ENCODE measurements around the gene CCL21. TPM values are rescaled to one million over a fixed set of nuclear protein-coding genes. Genes with fewer than 3 reads are reported as not detected.
A peak's percentile ranks its signal among the peaks of the same experiment; 100 is the strongest.
"Not testable (repeated sequence)": the region's sequence is repeated elsewhere in the genome, so short reads cannot be mapped to it uniquely, and the experiment has no call there.

Gene CCL21
- total RNA-seq, 2 donors from 2014 or later, result not detected

DNA sequence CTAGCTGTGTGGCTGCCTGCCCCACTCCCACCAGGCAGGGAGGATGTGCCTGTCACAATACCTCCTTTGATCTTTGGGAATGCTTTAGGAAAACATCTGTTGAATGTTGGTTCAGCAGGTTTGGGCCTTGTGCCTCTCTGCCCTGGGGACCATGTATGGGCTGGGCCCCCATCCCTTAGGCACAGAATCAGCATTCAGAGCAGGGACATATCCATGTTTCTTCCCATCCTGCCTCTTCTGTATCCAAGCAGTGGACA lies 9.8 kb upstream of the CCL21 start:
- not testable (repeated sequence) for H3K27ac Mint-ChIP-seq; DNase-seq; H3K9me3 Mint-ChIP-seq; H3K36me3 Mint-ChIP-seq (ENCODE audit: insufficient read depth in 2 of 2); H3K4me1 Mint-ChIP-seq (ENCODE audit: low read depth); ATAC-seq (replicated peaks in 1 of 2); H3K27me3 Mint-ChIP-seq (ENCODE audit: low read depth); H3K4me3 Mint-ChIP-seq

DNA sequence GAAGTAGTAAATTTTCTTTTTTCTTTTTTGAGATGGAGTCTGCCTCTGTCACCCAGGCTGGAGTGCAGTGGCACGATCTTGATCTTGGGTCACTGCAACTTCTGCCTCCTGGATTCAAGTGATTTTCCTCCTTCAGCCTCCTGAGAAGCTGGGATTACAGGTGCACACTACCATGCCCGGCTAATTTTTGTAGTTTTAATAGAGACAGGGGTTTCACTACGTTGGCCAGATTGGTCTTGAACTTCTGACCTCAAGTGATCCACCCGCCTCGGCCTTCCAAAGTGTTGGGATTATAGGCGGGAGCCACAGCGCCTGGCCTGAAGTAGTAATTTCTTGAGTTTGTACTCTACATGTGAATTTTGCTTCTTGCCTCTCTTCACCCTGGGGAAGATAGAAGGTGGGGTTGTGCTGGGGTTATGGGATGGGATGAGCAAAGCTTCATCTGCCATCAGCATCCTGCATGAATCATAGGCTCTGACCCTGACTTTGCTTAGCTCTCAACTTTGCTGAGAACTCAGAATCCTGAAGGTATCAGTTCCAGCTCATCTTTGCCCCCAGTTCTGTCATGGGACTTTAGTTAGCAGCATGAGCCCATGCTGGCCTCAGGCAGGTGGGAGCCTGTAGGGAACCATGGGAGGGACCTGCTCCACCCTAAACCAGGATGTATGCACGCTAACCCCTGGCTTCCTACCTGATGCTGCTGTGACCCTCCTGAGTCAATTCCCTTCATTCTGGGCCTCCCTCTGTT lies 9.3 kb upstream of the CCL21 start:
- Mint-ChIP-seq H3K4me3 (no peak overlapping the region), H3K27me3 (ENCODE audit: low read depth) (no peaks in the 10 kb centered on the region), H3K27ac (no peak overlapping the region), H3K9me3 (no peaks in the 10 kb centered on the region), H3K4me1 (ENCODE audit: low read depth) (no peaks in the 10 kb centered on the region), H3K36me3 (ENCODE audit: insufficient read depth in 2 of 2) (no peaks in the 10 kb centered on the region)
- DNase-seq (no peak), ATAC-seq (replicated peaks in 1 of 2) (no peak)

GRCh38 chr9:34717996-34718614 lies 8.2 kb upstream of the CCL21 start:
- Mint-ChIP-seq H3K27ac (no peak overlapping the region), H3K4me3 (no peak overlapping the region), H3K9me3 (no peaks in the 10 kb centered on the region), H3K36me3 (ENCODE audit: insufficient read depth in 2 of 2) (no peaks in the 10 kb centered on the region), H3K4me1 (ENCODE audit: low read depth) (no peaks in the 10 kb centered on the region), H3K27me3 (ENCODE audit: low read depth) (peaks cover 8% of the 10 kb centered on the region)
- no peak for DNase-seq
- no peak for ATAC-seq (replicated peaks in 1 of 2)

DNA sequence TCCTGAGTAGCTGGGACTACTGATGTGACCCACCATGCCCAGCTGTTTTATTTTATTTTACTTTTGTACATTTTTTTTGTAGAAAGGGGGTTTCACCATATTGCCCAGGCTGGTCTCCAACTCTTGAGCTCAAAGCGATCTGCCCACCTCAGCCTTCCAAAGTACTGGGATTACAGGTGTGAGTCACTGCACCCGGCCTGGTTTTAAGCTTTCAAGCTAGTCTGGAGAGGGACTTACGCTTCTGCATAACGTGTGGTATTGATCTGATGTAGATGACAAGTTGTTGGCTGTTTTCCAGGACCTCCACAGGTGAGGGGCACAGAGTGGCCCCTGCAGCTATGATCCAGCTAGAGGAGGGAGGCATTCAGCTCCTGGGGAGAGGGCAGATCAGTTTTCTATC lies 6.8 kb upstream of the CCL21 start:
- peaks cover 17% of the 10 kb centered on the region for H3K27me3 Mint-ChIP-seq (ENCODE audit: low read depth)
- H3K4me1 Mint-ChIP-seq (ENCODE audit: low read depth), result no peaks in the 10 kb centered on the region
- no peaks in the 10 kb centered on the region for H3K36me3 Mint-ChIP-seq (ENCODE audit: insufficient read depth in 2 of 2)
- DNase-seq, result no peak
- ATAC-seq (replicated peaks in 1 of 2), result no peak
- H3K27ac Mint-ChIP-seq, result no peak overlapping the region
- H3K9me3 Mint-ChIP-seq, result no peaks in the 10 kb centered on the region
- H3K4me3 Mint-ChIP-seq, result no peak overlapping the region

GRCh38 chr9:34715639-34716215 lies 5.8 kb upstream of the CCL21 start:
- Mint-ChIP-seq H3K27ac (no peak overlapping the region), H3K36me3 (ENCODE audit: insufficient read depth in 2 of 2) (no peaks in the 10 kb centered on the region), H3K4me3 (no peak overlapping the region), H3K4me1 (ENCODE audit: low read depth) (no peaks in the 10 kb centered on the region), H3K9me3 (no peaks in the 10 kb centered on the region), H3K27me3 (ENCODE audit: low read depth) (peaks cover 19% of the 10 kb centered on the region)
- DNase-seq, result no peak
- ATAC-seq (replicated peaks in 1 of 2), result no peak

GRCh38 chr9:34714007-34714406 lies 4.1 kb upstream of the CCL21 start:
- no peaks in the 10 kb centered on the region for H3K9me3 Mint-ChIP-seq
- ATAC-seq (replicated peaks in 1 of 2) (no peak), DNase-seq (no peak)
- H3K4me1 Mint-ChIP-seq (ENCODE audit: low read depth), result no peaks in the 10 kb centered on the region
- H3K4me3 Mint-ChIP-seq, result no peak overlapping the region
- H3K27me3 Mint-ChIP-seq (ENCODE audit: low read depth), result peaks cover 19% of the 10 kb centered on the region
- no peak overlapping the region for H3K27ac Mint-ChIP-seq
- no peaks in the 10 kb centered on the region for H3K36me3 Mint-ChIP-seq (ENCODE audit: insufficient read depth in 2 of 2)

DNA sequence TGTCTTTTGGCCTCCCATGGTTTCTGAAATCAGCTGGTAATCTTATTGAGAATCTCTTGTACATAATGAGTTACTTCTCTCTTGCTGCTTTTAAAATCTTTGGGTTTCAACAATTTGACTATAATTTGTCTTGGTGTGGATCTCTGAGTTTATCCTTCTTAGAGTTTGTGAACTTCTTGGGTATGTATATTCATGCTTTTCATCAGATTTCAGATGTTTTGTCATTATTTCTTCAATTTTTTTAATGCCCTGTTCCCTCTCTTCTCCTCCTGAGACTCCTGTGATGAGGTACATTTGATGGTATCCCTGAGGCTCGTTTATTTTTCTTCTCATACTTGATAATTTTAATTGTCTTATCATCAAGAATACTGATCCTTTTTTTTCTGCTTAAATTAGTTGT lies 2.2 kb upstream of the CCL21 start:
- Mint-ChIP-seq H3K4me1 (ENCODE audit: low read depth) (no peaks in the 10 kb centered on the region), H3K9me3 (no peaks in the 10 kb centered on the region), H3K36me3 (ENCODE audit: insufficient read depth in 2 of 2) (no peaks in the 10 kb centered on the region), H3K27ac (no peak overlapping the region), H3K27me3 (ENCODE audit: low read depth) (peaks cover 19% of the 10 kb centered on the region), H3K4me3 (no peak overlapping the region)
- DNase-seq, result no peak
- no peak for ATAC-seq (replicated peaks in 1 of 2)

- Mint-ChIP-seq H3K9me3 (no peaks in the 10 kb centered on the region), H3K27ac (no peak overlapping the region), H3K36me3 (ENCODE audit: insufficient read depth in 2 of 2) (no peaks in the 10 kb centered on the region), H3K4me1 (ENCODE audit: low read depth) (no peaks in the 10 kb centered on the region), H3K27me3 (ENCODE audit: low read depth) (peaks cover 19% of the 10 kb centered on the region), H3K4me3 (no peak overlapping the region)
- ATAC-seq (replicated peaks in 1 of 2) (no peak), DNase-seq (no peak)
These were observed 549 bp downstream of the CCL21 start for GRCh38 chr9:34709196-34709978.

- Mint-ChIP-seq H3K4me3 (no peak overlapping the region), H3K27ac (no peak overlapping the region), H3K4me1 (ENCODE audit: low read depth) (peaks cover 2% of the 10 kb centered on the region), H3K9me3 (no peaks in the 10 kb centered on the region), H3K27me3 (ENCODE audit: low read depth) (peaks cover 6% of the 10 kb centered on the region), H3K36me3 (ENCODE audit: insufficient read depth in 2 of 2) (no peaks in the 10 kb centered on the region)
- DNase-seq (no peak), ATAC-seq (replicated peaks in 1 of 2) (no peak)
These were observed 2.8 kb downstream of the CCL21 start for GRCh38 chr9:34707130-34707529.

DNA sequence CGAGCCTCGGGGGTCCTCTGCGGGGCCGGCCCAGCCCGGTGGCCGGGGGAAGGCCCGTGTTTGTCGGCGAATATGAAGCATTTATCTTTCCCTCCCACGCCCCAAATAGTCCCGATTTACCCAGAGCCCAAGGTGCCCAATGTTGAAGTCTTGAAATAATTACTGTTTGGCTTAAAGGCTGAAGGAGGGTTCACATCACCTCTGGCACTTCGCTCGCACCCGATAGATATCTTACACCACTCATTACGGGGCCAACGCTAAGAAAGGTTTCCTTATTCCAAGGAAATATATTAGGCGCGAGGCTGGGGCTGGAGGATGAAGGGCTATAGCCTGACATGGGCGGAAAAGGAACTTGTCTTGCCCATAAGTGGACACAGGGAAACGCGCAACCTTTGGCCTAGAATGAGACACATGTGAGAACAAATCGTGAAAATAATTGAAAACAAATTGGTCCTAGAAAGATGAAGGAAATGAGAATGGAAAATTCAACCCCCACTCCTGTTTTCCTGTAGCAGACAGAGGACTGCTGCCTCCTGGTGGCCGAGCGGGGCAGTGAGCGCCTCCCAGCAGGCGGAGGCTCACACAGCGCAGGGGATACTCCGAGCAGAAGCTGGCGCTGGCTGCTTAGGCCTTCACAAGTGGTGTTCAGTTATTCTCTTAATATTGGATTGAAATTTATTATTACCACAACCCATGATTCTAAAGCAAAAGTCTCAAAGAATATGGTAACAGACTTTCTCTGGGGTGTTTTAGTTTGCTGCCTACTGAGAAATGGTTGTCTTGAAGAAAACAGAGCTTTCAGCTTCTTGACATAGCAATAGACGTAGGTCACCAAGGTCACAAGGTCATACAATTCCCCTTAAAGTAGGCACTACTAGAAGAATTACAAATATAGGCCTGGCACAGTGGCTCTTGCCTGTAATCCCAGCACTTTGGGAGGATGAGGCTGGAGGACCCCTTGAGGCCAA lies 7.9 kb downstream of the CCL21 start:
- no peak overlapping the region for H3K27ac Mint-ChIP-seq
- peak overlapping the region; percentile 76 to 77 for H3K4me3 Mint-ChIP-seq
- DNase-seq (peak; percentile 84 to 85), ATAC-seq (replicated peaks in 1 of 2) (peak; percentile 74 to 80)
- H3K4me1 Mint-ChIP-seq (ENCODE audit: low read depth), result peaks cover 6% of the 10 kb centered on the region
- no peaks in the 10 kb centered on the region for H3K9me3 Mint-ChIP-seq
- peaks cover 14% of the 10 kb centered on the region for H3K27me3 Mint-ChIP-seq (ENCODE audit: low read depth)
- H3K36me3 Mint-ChIP-seq (ENCODE audit: insufficient read depth in 2 of 2), result no peaks in the 10 kb centered on the region

DNA sequence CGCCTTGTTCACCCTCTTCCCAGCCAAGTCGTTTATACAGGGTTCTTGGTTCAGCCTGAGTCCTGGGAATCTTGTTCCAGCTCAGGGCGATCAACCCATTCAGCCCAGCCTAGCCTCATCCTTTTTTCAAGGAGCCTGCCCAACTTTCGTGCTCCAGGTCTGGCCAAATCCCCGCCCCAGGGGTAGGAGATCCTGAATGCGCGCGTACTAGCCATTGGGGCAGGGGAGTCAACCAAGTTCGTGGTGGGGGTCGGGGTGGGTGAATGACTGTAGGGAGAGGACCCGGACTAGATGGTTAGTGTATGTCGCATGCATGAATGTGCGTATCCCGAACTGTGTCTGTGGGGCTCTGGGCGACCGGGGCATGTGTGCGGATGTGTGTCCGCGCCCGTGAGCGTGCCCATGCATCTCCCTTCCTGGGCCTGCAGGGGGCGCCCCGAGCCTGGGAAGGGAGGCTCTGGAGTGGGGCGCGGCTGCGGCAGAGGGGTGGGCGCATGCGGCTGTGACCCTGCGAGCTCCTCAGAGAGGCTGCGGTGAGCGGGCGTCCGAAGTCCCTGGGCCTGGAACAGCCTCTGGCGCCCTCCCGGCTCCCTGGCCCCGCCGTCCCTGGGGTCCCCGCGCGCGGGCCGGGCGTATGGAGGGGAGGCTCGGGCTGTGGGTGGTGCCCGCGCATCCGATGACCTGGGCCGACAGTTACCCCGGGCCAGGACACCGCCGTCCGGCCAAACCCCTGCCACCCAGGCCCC lies 8.7 kb downstream of the CCL21 start:
- Mint-ChIP-seq H3K4me1 (ENCODE audit: low read depth) (peaks cover 6% of the 10 kb centered on the region), H3K27me3 (ENCODE audit: low read depth) (peaks cover 14% of the 10 kb centered on the region), H3K36me3 (ENCODE audit: insufficient read depth in 2 of 2) (no peaks in the 10 kb centered on the region), H3K27ac (no peak overlapping the region), H3K4me3 (peak overlapping the region; percentile 76 to 77), H3K9me3 (no peaks in the 10 kb centered on the region)
- ATAC-seq (replicated peaks in 1 of 2), result peak; percentile 91
- peak; percentile 82 to 87 for DNase-seq

DNA sequence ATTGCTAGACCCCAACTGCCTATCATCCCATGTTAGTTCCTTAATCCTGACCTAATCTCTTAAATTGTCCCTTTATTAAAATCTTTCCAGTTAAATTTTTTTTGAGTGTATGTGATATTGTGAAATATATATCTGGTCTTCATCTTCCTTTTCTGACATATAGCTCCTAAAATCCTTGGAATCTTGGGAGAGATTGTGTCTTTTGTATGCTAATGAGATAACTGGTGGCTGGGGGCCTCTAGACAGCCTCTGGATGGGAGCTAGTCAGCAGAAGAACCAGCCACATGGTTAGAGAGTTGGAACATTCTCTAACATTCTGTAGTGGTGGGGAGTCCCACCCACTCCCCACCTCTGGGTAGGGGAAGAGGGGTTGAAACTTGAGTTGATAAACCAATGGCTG lies 15.1 kb downstream of the CCL21 start:
- Mint-ChIP-seq H3K4me1 (ENCODE audit: low read depth) (no peaks in the 10 kb centered on the region), H3K9me3 (no peaks in the 10 kb centered on the region)

More for the DNA sequence above, 15.1 kb downstream of the CCL21 start:
- H3K27me3 Mint-ChIP-seq (ENCODE audit: low read depth), result peaks cover 15% of the 10 kb centered on the region
- H3K4me3 Mint-ChIP-seq, result no peak overlapping the region
- no peaks in the 10 kb centered on the region for H3K36me3 Mint-ChIP-seq (ENCODE audit: insufficient read depth in 2 of 2)
- ATAC-seq (replicated peaks in 1 of 2) (no peak), DNase-seq (no peak)
- no peak overlapping the region for H3K27ac Mint-ChIP-seq
